SK-N-SH treated with all-trans-retinoic acid at 6 μM for 48 hours (cell line): ENCODE measurements around the gene MED12.

ENCODE experiments used
- ATAC-seq: fragments of 200-7000 bp; cut with Tn5 transposase; 3 replicates; pipeline ENCODE4 v1.9.1; 2020; ENCODE audit warnings: mild to moderate bottlenecking, moderate library complexity
- ARNTL ChIP-seq: fragments of 450-650 bp; formaldehyde crosslinking; IDR thresholded peaks from 2 replicates; pipeline ENCODE4 v1.5.0; 2020; ENCODE audit warnings: low read depth, mild to moderate bottlenecking, moderate library complexity, borderline replicate concordance
- BACH2 ChIP-seq: fragments of 250-450 bp; sonication (Bioruptor Pico); IDR thresholded peaks from 2 replicates; pipeline ENCODE4 v1.9.0; 2021; ENCODE audit warnings: mild to moderate bottlenecking, borderline replicate concordance
- CREB5 ChIP-seq: fragments of 250-450 bp; sonication (Bioruptor Pico); IDR thresholded peaks from 2 replicates; pipeline ENCODE4 v1.5.1; 2020; ENCODE audit warnings: low read depth, mild to moderate bottlenecking, moderate library complexity
- CSDC2 ChIP-seq: fragments of 250-450 bp; sonication (Bioruptor Pico); IDR thresholded peaks from 2 replicates; pipeline ENCODE4 v1.5.0; 2020; ENCODE audit warnings: mild to moderate bottlenecking, moderate library complexity
- ESRRG ChIP-seq: fragments of 250-450 bp; sonication (Bioruptor Pico); IDR thresholded peaks from 2 replicates; pipeline ENCODE4 v1.6.1; 2021; ENCODE audit warnings: mild to moderate bottlenecking
- GLIS3 ChIP-seq: fragments of 250-450 bp; sonication (Bioruptor Pico); IDR thresholded peaks from 2 replicates; pipeline ENCODE4 v1.5.0; 2020; ENCODE audit warnings: mild to moderate bottlenecking, moderate library complexity
- ISL1 ChIP-seq: fragments of 250-450 bp; sonication (Bioruptor Pico); IDR thresholded peaks from 2 replicates; pipeline ENCODE4 v2.1.2; 2022; ENCODE audit warnings: mild to moderate bottlenecking, moderate library complexity
- OSR1 ChIP-seq: fragments of 250-450 bp; sonication (Bioruptor Pico); IDR thresholded peaks from 2 replicates; pipeline ENCODE4 v1.8.0; 2022; ENCODE audit warnings: moderate library complexity, mild to moderate bottlenecking, inconsistent platforms
- PATZ1 ChIP-seq: fragments of 250-450 bp; sonication (Bioruptor Pico); IDR thresholded peaks from 2 replicates; pipeline ENCODE4 v1.8.0; 2020; ENCODE audit warnings: mild to moderate bottlenecking, moderate library complexity, borderline replicate concordance
- POU6F1 ChIP-seq: fragments of 250-450 bp; sonication (Bioruptor Pico); IDR thresholded peaks from 2 replicates; pipeline ENCODE4 v1.8.0; 2021; ENCODE audit warnings: low read depth, mild to moderate bottlenecking, moderate library complexity, borderline replicate concordance
- PPARA ChIP-seq: fragments of 250-450 bp; sonication (Bioruptor Pico); IDR thresholded peaks from 2 replicates; pipeline ENCODE4 v1.5.0; 2020; ENCODE audit warnings: mild to moderate bottlenecking, borderline replicate concordance
- RARB ChIP-seq: fragments of 250-450 bp; sonication (Bioruptor Pico); IDR thresholded peaks from 2 replicates; pipeline ENCODE4 v1.8.0; 2021; ENCODE audit warnings: mild to moderate bottlenecking, moderate library complexity
- SNAI2 ChIP-seq: fragments of 250-450 bp; sonication (Bioruptor Pico); IDR thresholded peaks from 2 replicates; pipeline ENCODE4 v1.5.0; 2020; ENCODE audit warnings: mild to moderate bottlenecking, moderate library complexity
- TCF4 ChIP-seq: fragments of 250-450 bp; sonication (Bioruptor Pico); IDR thresholded peaks from 2 replicates; pipeline ENCODE4 v1.8.0; 2021; ENCODE audit warnings: mild to moderate bottlenecking, moderate library complexity, borderline replicate concordance
- TOX ChIP-seq: fragments of 250-450 bp; sonication (Bioruptor Pico); IDR thresholded peaks from 2 replicates; pipeline ENCODE4 v1.8.0; 2021; ENCODE audit warnings: mild to moderate bottlenecking, moderate library complexity, borderline replicate concordance
- TSHZ2 ChIP-seq: fragments of 250-450 bp; sonication (Bioruptor Pico); IDR thresholded peaks from 2 replicates; pipeline ENCODE4 v1.5.0; 2020; ENCODE audit warnings: mild to moderate bottlenecking, moderate library complexity
- ZFP3 ChIP-seq: fragments of 250-450 bp; sonication (Bioruptor Pico); IDR thresholded peaks from 2 replicates; pipeline ENCODE4 v1.5.0; 2020; ENCODE audit warnings: mild to moderate bottlenecking, moderate library complexity
- ZFP30 ChIP-seq: fragments of 450-650 bp; formaldehyde crosslinking; IDR thresholded peaks from 2 replicates; pipeline ENCODE4 v1.5.0; 2022; ENCODE audit warnings: mild to moderate bottlenecking, moderate library complexity
- ZNF565 ChIP-seq: fragments of 450-650 bp; formaldehyde crosslinking; conservative IDR thresholded peaks from 2 replicates; pipeline ENCODE4 v1.5.0; 2020; ENCODE audit warnings: low read depth, mild to moderate bottlenecking, moderate library complexity
- ZNF8 ChIP-seq: fragments of 450-650 bp; formaldehyde crosslinking; IDR thresholded peaks from 2 replicates; pipeline ENCODE4 v1.5.0; 2020; ENCODE audit warnings: mild to moderate bottlenecking, moderate library complexity
- TF ChIP-seq, protein P1 (sequence below): fragments of 250-450 bp; sonication (Bioruptor Pico); IDR thresholded peaks from 2 replicates; pipeline ENCODE4 v1.5.1; 2021; ENCODE audit warnings: mild to moderate bottlenecking, moderate library complexity

MED12 gene

GRCh38 chrX:71175531-71175930, 57.1 kb downstream of the MED12 start (continued):
- TF ChIP-seq TOX (CRISPR knock-in tag) = no peak
- TF ChIP-seq OSR1 (CRISPR knock-in tag) = no peak
- no peak for TF ChIP-seq POU6F1 (CRISPR knock-in tag)
- TF ChIP-seq TCF4 (CRISPR knock-in tag) = no peak
- TF ChIP-seq ISL1 = no peak
- TF ChIP-seq ESRRG (CRISPR knock-in tag) = no peak
- TF ChIP-seq ZNF565 (CRISPR knock-in tag) = no peak
- TF ChIP-seq ZNF8 (CRISPR knock-in tag) = no peak
- no peak for TF ChIP-seq CSDC2 (CRISPR knock-in tag)

GRCh38 chrX:71177327-71177726, 58.9 kb downstream of the MED12 start:
- no peak for ATAC-seq
- TF ChIP-seq, protein P1, sequence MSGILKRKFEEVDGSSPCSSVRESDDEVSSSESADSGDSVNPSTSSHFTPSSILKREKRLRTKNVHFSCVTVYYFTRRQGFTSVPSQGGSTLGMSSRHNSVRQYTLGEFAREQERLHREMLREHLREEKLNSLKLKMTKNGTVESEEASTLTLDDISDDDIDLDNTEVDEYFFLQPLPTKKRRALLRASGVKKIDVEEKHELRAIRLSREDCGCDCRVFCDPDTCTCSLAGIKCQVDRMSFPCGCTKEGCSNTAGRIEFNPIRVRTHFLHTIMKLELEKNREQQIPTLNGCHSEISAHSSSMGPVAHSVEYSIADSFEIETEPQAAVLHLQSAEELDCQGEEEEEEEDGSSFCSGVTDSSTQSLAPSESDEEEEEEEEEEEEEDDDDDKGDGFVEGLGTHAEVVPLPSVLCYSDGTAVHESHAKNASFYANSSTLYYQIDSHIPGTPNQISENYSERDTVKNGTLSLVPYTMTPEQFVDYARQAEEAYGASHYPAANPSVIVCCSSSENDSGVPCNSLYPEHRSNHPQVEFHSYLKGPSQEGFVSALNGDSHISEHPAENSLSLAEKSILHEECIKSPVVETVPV (CRISPR knock-in tag) = no peak
- TF ChIP-seq ZNF565 (CRISPR knock-in tag) (no peak), ESRRG (CRISPR knock-in tag) (no peak), ZFP3 (no peak), GLIS3 (no peak), TOX (CRISPR knock-in tag) (no peak), PPARA (CRISPR knock-in tag) (no peak), CSDC2 (CRISPR knock-in tag) (no peak), CREB5 (no peak), ISL1 (no peak), TSHZ2 (no peak), POU6F1 (CRISPR knock-in tag) (no peak), PATZ1 (CRISPR knock-in tag) (no peak), BACH2 (CRISPR knock-in tag) (no peak), ZFP30 (no peak), SNAI2 (CRISPR knock-in tag) (no peak), ARNTL (no peak), RARB (CRISPR knock-in tag) (no peak), ZNF8 (CRISPR knock-in tag) (no peak)
- TF ChIP-seq, all 23 proteins: peak for 0
